LNCAP (cell line): ENCODE results near the gene GJB3.

Source experiments
- CTCF ChIP-seq: fragments of 450-650 bp; IDR thresholded peaks from 2 replicates; pipeline ENCODE4 v1.5.1; 2017; ENCODE audit warnings: mild to moderate bottlenecking

GJB3 gene

GRCh38 chr1:34827341-34827941 is 46.4 kb downstream of the GJB3 start:
- no peak for TF ChIP-seq CTCF

GRCh38 chr1:34828611-34829010 is 47.6 kb downstream of the GJB3 start:
- TF ChIP-seq CTCF, result no peak

GRCh38 chr1:34829250-34829649 is 48.2 kb downstream of the GJB3 start:
- no peak for TF ChIP-seq CTCF

GRCh38 chr1:34831721-34832246 is 50.8 kb downstream of the GJB3 start:
- no peak for TF ChIP-seq CTCF

- TF ChIP-seq CTCF, result no peak
Observed at GRCh38 chr1:34833711-34834110, 52.7 kb downstream of the GJB3 start.
